Ascending aorta (tissue), 2 donors: ENCODE data around the gene AP3B2. TPM values are rescaled to one million over a fixed set of nuclear protein-coding genes. Genes with fewer than 3 reads are reported as not detected.

Source experiments
- DNase-seq, 2 donors: peaks; one replicate each; pipeline ENCODE4 v3.0.0-alpha.2; 2019; ENCODE audit warnings: low spot score in 2 of 2
- H3K27ac ChIP-seq, 2 donors: fragments of 200-600 bp; sonication (generic); one replicate each; pipeline ENCODE4 v1.5.1; 2016 to 2017; ENCODE audit warnings: mild to moderate bottlenecking in 1 of 2
- H3K27me3 ChIP-seq: fragments of 200-600 bp; sonication (generic); one replicate; pipeline ENCODE4 v1.5.1; 2017
- H3K36me3 ChIP-seq, 2 donors: fragments of 200-600 bp; sonication (generic); one replicate each; pipeline ENCODE4 v1.5.1; 2016
- H3K4me1 ChIP-seq, 2 donors: fragments of 200-600 bp; sonication (generic); one replicate each; pipeline ENCODE4 v1.5.1; 2016 to 2017; ENCODE audit warnings: mild to moderate bottlenecking in 1 of 2
- H3K4me3 ChIP-seq, 2 donors: fragments of 200-600 bp; sonication (generic); one replicate each; pipeline ENCODE4 v1.5.1; 2016 to 2017; ENCODE audit warnings: mild to moderate bottlenecking in 1 of 2
- H3K9me3 ChIP-seq, 2 donors: fragments of 200-600 bp; sonication (generic); one replicate each; pipeline ENCODE4 v1.5.1; 2016
- CTCF ChIP-seq, 3 experiments: fragments of 200-600 bp in 2 of 3; fragments of 450-650 bp in 1 of 3; sonication (generic) in 2 of 3; IDR thresholded peaks; one replicate each; pipeline ENCODE4 v1.5.1; 2016 to 2019; ENCODE audit warnings: antibody characterized with exemption in 3 of 3, mild to moderate bottlenecking in 1 of 3, moderate library complexity in 1 of 3
- intact Hi-C: fragments of 100-400 bp; cut with DNase I; formaldehyde crosslinking; loops from one replicate; pipeline ENCODE4 v1.15.1; 2023
- total RNA-seq: library from RNA; depleted of rRNA; stranded (reverse); fragments of >200 nt; gene quantifications from one replicate; pipeline ENCODE4 v1.1.0, GENCODE V29; 2016

Gene AP3B2
- total RNA-seq, 1 donor from 2014 or later: not detected

DNA sequence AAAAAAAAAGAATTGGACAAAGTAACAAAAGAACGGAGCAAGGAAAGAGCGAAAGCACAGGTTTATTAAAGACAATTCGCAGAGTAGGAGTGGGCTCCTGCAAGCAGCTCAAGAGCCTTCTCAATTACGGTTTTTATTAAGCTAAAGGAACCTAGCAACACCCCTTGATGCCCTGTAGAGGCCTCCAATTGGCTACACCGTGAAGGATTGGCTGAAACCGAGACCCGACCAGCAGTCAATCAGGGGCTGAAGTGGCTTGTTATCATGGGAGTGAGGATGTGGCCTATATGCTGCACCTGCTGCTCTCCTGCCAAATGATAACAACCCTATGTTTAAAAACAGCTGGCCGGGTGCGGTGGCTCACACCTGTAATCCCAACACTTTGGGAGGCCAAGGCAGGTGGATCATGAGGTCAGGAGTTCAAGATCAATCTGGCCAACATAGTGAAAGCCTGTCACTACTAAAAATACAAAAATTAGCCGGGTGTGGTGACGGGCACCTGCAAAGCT is 20.4 kb upstream of the AP3B2 start:
- Histone ChIP-seq H3K4me1 (no peaks in the 10 kb centered on the region), H3K36me3 (no peaks in the 10 kb centered on the region), H3K4me3 (no peak overlapping the region), H3K27me3 (no peaks in the 10 kb centered on the region), H3K27ac (no peak overlapping the region), H3K9me3 (no peaks in the 10 kb centered on the region)
- no peak for TF ChIP-seq CTCF (IDR thresholded peaks at IDR 0.05)
- DNase-seq: no peak
- intact Hi-C loops: no loop called here

- no peak for TF ChIP-seq CTCF (IDR thresholded peaks at IDR 0.05)
- H3K9me3 ChIP-seq: no peaks in the 10 kb centered on the region
- no peak overlapping the region for H3K4me3 ChIP-seq
- no peaks in the 10 kb centered on the region for H3K36me3 ChIP-seq
- DNase-seq: no peak
- intact Hi-C loops: no loop called here
- H3K27me3 ChIP-seq: no peaks in the 10 kb centered on the region
- no peaks in the 10 kb centered on the region for H3K4me1 ChIP-seq
- H3K27ac ChIP-seq: no peak overlapping the region
These were observed 17.1 kb upstream of the AP3B2 start for GRCh38 chr15:82726816-82727215.

DNA sequence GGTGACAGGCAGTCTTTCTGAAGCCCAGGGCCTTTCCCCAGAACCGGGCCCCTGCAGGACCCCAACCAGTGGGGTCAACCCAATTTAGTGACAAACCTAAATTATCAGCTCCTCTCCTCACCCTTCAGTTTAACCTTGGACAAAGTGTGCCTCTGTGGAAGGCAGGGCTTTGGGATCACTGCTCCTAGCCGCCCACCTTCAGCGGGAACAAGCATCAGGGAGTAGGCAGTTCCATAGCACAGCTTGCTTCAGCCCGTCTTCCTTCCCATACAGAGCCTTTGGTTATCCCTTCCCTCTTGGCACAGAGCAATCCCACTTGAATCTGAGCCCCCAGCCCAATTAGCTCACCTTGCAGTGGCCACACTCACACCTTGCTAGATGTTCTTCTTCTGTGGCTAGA is 5.3 kb upstream of the AP3B2 start:
- no peaks in the 10 kb centered on the region for H3K9me3 ChIP-seq
- no peaks in the 10 kb centered on the region for H3K36me3 ChIP-seq
- no peaks in the 10 kb centered on the region for H3K27me3 ChIP-seq
- intact Hi-C loops: no loop called here
- H3K4me3 ChIP-seq: no peak overlapping the region
- peaks cover 3% of the 10 kb centered on the region in 2 donors for H3K4me1 ChIP-seq
- H3K27ac ChIP-seq: no peak overlapping the region
- TF ChIP-seq CTCF (IDR thresholded peaks at IDR 0.05): no peak
- DNase-seq: no peak

DNA sequence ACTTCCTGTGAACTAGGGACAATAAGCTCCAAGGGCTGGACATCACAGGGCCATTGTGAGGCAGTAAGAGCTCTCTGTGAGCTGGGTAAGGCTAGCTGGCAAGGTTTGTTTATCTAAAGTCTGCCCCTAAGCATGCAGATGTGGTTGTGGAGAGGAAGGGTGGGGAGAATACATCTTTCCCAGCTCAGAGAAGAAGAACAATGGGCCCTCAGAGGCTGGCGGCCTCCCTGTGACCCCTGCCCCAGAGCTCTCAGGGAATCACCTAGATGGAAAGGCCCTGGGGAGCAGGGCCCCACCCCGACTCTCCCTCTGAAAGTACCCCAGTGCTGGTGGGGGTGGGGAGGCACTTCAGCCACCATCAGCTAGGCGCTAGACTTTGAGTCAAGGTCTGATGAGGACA is 4.3 kb upstream of the AP3B2 start:
- no peaks in the 10 kb centered on the region for H3K9me3 ChIP-seq
- no peak for DNase-seq
- intact Hi-C loops: no loop called here
- no peaks in the 10 kb centered on the region for H3K36me3 ChIP-seq
- no peak overlapping the region for H3K27ac ChIP-seq
- H3K4me1 ChIP-seq: peaks cover 7 to 10% of the 10 kb centered on the region in 2 donors
- TF ChIP-seq CTCF (IDR thresholded peaks at IDR 0.05): no peak
- H3K4me3 ChIP-seq: no peak overlapping the region
- no peaks in the 10 kb centered on the region for H3K27me3 ChIP-seq

GRCh38 chr15:82712036-82712435 is 2.4 kb upstream of the AP3B2 start:
- intact Hi-C loops: no loop called here
- DNase-seq: no peak
- Histone ChIP-seq H3K27ac (no peak overlapping the region), H3K27me3 (no peaks in the 10 kb centered on the region), H3K36me3 (no peaks in the 10 kb centered on the region), H3K9me3 (no peaks in the 10 kb centered on the region), H3K4me3 (no peak overlapping the region), H3K4me1 (peaks cover 7 to 11% of the 10 kb centered on the region in 2 donors)
- TF ChIP-seq CTCF (IDR thresholded peaks at IDR 0.05): no peak

DNA sequence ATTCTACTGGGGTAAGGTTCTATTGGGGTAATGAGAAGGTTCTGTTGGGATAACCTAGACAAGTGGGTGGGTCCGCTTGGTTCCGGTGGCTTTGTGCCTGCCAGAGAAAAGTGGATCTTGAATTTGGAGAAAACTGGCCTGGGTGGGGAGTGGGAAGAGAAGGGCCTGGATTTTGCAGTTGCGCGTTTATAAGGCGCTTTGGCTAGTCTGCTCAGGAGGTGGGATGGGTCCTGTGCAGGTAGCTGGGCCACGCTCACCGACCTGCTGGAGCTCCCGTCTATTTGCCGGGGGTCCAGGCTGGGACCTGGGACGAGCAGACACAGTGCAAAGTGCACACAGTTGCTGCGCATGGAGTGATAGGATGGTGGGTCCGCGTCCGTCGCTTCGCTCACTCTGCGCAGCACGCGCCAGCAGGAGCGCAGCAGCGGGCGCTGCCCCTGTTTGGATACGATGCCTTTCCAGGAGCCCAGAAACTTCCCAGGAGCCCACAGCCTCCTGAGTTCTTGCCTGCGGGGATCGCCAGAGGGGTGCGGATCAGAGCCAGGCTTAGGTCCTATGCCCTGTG is 1.3 kb upstream of the AP3B2 start:
- intact Hi-C loops: no loop called here
- TF ChIP-seq CTCF (IDR thresholded peaks at IDR 0.05): no peak
- H3K36me3 ChIP-seq: no peaks in the 10 kb centered on the region
- H3K4me1 ChIP-seq: peaks cover 7 to 11% of the 10 kb centered on the region in 2 donors
- no peak overlapping the region for H3K27ac ChIP-seq
- H3K27me3 ChIP-seq: no peaks in the 10 kb centered on the region
- no peak for DNase-seq
- H3K4me3 ChIP-seq: no peak overlapping the region
- H3K9me3 ChIP-seq: no peaks in the 10 kb centered on the region
